Breast epithelium (tissue), 4 donors: ENCODE results near the gene TLX3. TPM values are rescaled to one million over a fixed set of nuclear protein-coding genes. Genes with fewer than 3 reads are reported as not detected.
A peak's percentile ranks its signal among the peaks of the same experiment; 100 is the strongest.

ENCODE experiments used
- DNase-seq, 2 donors: peaks; one replicate each; pipeline ENCODE4 v3.0.0-alpha.2; 2019; ENCODE audit warnings: low spot score in 2 of 2
- H3K27ac ChIP-seq, 2 donors: fragments of 200-600 bp; sonication (generic) in 1 of 2; one replicate each; pipeline ENCODE4 v1.5.1; 2016 to 2019; ENCODE audit warnings: mild to moderate bottlenecking in 1 of 2
- H3K27me3 ChIP-seq, 2 donors: fragments of 200-600 bp; sonication (generic) in 1 of 2; one replicate each; pipeline versions ENCODE4 v1.5.1 to v1.6.0; 2017 to 2019; ENCODE audit warnings: control low read depth in 1 of 2, mild to moderate bottlenecking in 1 of 2
- H3K36me3 ChIP-seq: fragments of 200-600 bp; one replicate; pipeline ENCODE4 v1.5.1; 2019
- H3K4me1 ChIP-seq, 2 donors: fragments of 200-600 bp; sonication (generic); one replicate each; pipeline ENCODE4 v1.5.1; 2016 to 2019; ENCODE audit warnings: control low read depth in 1 of 2
- H3K4me3 ChIP-seq, 3 donors: fragments of 200-600 bp; sonication (generic); 1 replicate in 2 of 3; 2 replicates in 1 of 3; pipeline ENCODE4 v1.5.1; 2016 to 2019; ENCODE audit warnings: mild to moderate bottlenecking in 3 of 3, moderate library complexity in 2 of 3
- H3K9me3 ChIP-seq, 2 donors: fragments of 200-600 bp; sonication (generic) in 1 of 2; one replicate each; pipeline ENCODE4 v1.5.1; 2016 to 2019; ENCODE audit warnings: control low read depth in 1 of 2
- POLR2A ChIP-seq: fragments of 450-650 bp; IDR thresholded peaks from one replicate; pipeline ENCODE4 v1.6.1; 2016; ENCODE audit warnings: antibody characterized with exemption, mild to moderate bottlenecking, moderate library complexity
- POLR2AphosphoS5 ChIP-seq, 3 donors: sonication (generic); formaldehyde crosslinking; IDR thresholded peaks; one replicate each; pipeline ENCODE4 v1.6.1; 2017; ENCODE audit warnings: antibody characterized with exemption in 3 of 3
- intact Hi-C: fragments of 100-400 bp; cut with DNase I; formaldehyde crosslinking; loops from one replicate; pipeline ENCODE4 v1.15.1; 2023; ENCODE audit warnings: low total_unique reads
- total RNA-seq, 3 donors: library from RNA; depleted of rRNA; stranded (reverse); fragments of >200 nt; gene quantifications; one replicate each; pipeline ENCODE4 v1.1.0, GENCODE V29; 2016
- TF ChIP-seq, protein P1 (sequence below), 3 donors: fragments of 450-650 bp; IDR thresholded peaks; one replicate each; pipeline ENCODE4 v1.5.1; 2016 to 2017; ENCODE audit warnings: antibody characterized with exemption in 3 of 3, mild to moderate bottlenecking in 3 of 3, moderate library complexity in 3 of 3

Gene TLX3
- total RNA-seq = not detected

DNA sequence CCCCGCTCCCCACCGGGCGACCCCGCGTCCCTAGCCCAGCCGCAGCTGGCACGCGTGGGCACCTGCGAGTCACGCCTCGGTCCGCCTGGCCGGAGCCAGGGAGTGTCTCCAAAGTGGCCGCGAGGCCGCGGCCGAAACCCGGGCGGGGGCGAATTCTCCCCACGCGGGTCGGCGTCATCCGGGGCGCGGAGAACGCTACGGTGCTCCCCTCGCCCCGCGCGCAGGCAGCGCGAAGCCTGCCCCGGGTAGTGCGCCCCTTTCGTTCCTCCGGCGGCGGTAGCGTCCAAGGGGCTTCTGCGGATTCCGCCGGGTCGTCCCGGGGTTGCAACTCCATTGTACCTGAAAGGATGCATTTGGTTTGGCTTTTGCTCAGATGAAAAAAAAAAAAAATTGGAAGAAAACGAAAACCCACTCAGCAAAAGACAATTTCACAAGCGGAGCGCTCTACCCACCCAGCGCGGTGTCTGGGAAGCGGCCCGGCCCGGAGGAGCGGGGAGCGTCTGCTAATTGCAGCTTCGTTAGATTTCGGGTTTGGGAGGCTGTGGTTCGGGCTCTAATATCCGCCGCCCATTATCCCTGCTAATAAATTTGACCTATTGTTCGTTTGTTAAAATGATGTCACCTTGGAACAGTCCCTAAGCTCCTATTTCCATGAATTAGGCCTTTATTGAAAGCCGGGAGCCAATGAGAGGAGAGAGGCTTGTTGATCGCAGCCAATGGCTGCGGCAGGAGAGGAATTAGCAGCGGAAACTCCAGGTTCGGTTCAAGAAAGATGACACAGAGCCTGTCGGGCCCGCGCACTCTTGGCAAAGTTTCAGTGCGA is at the start of gene TLX3:
Gene TLX3, plus strand, starts transcription at position 796 of the 823 bp plus-strand sequence. CDS start 118 bp downstream, outside the sequence.
- intact Hi-C loops = no loop called here
- H3K9me3 ChIP-seq = no peaks in the 10 kb centered on the region
- H3K4me1 ChIP-seq = peaks cover 0 to 5% of the 10 kb centered on the region in 2 donors
- no peaks in the 10 kb centered on the region for H3K36me3 ChIP-seq
- peaks cover 20 to 97% of the 10 kb centered on the region in 2 donors for H3K27me3 ChIP-seq
- DNase-seq = no peak
- no peak within 1 kb of the TSS for H3K27ac ChIP-seq
- H3K4me3 ChIP-seq = peak within 1 kb of the TSS in 1 of 3 donors; percentile 44
- TF ChIP-seq, protein P1, sequence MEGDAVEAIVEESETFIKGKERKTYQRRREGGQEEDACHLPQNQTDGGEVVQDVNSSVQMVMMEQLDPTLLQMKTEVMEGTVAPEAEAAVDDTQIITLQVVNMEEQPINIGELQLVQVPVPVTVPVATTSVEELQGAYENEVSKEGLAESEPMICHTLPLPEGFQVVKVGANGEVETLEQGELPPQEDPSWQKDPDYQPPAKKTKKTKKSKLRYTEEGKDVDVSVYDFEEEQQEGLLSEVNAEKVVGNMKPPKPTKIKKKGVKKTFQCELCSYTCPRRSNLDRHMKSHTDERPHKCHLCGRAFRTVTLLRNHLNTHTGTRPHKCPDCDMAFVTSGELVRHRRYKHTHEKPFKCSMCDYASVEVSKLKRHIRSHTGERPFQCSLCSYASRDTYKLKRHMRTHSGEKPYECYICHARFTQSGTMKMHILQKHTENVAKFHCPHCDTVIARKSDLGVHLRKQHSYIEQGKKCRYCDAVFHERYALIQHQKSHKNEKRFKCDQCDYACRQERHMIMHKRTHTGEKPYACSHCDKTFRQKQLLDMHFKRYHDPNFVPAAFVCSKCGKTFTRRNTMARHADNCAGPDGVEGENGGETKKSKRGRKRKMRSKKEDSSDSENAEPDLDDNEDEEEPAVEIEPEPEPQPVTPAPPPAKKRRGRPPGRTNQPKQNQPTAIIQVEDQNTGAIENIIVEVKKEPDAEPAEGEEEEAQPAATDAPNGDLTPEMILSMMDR (IDR thresholded peaks at IDR 0.05) = no peak
- TF ChIP-seq POLR2AphosphoS5 (IDR thresholded peaks at IDR 0.05) (no peak), POLR2A (no peak)

DNA sequence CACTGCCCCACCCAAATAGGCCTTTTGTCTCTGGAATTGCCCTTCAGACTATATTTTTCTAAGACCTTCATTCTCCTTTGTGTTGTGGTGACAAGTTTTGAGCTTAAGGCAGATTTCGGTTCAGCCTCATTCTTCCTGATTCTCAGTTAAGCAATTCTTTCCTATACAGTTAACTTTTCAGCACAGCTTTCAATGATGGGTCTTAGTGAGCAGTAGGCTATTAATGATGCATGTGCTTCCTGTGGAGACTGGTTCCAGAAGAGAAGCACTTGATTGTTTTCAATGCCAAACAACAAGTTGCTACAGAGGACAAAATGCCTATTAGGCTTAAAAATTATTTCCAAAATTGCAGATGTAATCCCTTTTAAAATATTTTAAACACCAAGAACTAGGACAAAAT is 47.7 kb upstream of the TLX3 start:
- no peak for TF ChIP-seq POLR2A
- TF ChIP-seq POLR2AphosphoS5 (IDR thresholded peaks at IDR 0.05) = no peak
- TF ChIP-seq, protein P1 (IDR thresholded peaks at IDR 0.05) = no peak

DNA sequence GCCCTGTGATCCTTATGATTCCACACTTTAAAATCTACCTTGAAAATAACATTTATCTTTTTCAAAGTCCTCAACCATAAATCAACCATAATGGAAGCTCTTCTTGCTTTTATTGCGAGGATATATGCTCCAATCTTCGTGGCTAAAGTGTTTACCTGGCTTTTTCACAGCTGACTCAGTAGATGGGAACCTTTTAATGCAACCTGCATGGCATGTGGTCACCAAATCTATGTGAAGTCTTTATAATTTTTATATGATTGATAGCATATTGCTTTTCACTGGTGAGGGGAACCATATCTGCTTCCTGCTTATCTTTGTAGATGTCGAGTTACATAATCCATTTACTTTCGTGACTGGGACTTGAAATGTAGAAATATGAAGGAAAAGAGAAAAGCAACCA is 47.1 kb upstream of the TLX3 start:
- TF ChIP-seq POLR2A (no peak), POLR2AphosphoS5 (IDR thresholded peaks at IDR 0.05) (no peak)
- TF ChIP-seq, protein P1 (IDR thresholded peaks at IDR 0.05) = no peak
- H3K36me3 ChIP-seq = no peaks in the 10 kb centered on the region
- H3K4me3 ChIP-seq = no peak overlapping the region
- H3K4me1 ChIP-seq = no peaks in the 10 kb centered on the region
- H3K27ac ChIP-seq = no peak overlapping the region
- no peak for DNase-seq
- no peaks in the 10 kb centered on the region for H3K9me3 ChIP-seq
- no peaks in the 10 kb centered on the region for H3K27me3 ChIP-seq
- intact Hi-C loops = no loop called here

More for the DNA sequence above, 47.7 kb upstream of the TLX3 start:
- intact Hi-C loops = no loop called here
- no peaks in the 10 kb centered on the region for H3K27me3 ChIP-seq
- no peaks in the 10 kb centered on the region for H3K4me1 ChIP-seq
- no peak for DNase-seq
- H3K9me3 ChIP-seq = no peaks in the 10 kb centered on the region
- no peak overlapping the region for H3K4me3 ChIP-seq
- no peaks in the 10 kb centered on the region for H3K36me3 ChIP-seq
- H3K27ac ChIP-seq = no peak overlapping the region

DNA sequence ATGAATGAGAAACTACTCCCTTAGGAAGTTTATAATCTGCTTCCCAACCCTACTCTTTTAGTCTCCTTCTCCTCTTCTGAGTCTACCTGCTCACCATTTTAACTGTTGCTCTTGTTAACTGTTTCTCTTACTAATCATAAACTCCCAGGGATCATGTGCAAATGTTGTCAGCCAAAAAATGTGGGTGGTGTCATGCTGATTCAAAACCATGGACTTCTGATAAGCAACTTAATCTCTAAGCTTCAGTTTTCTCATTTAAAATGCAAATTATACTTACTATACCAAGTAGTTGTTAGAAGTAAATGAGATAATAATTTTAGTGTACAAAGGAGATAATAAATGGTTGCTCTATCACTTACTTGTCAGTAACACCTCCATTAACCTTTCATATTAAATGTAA is 45.9 kb upstream of the TLX3 start:
- H3K4me1 ChIP-seq = no peaks in the 10 kb centered on the region
- H3K4me3 ChIP-seq = no peak overlapping the region
- no peak overlapping the region for H3K27ac ChIP-seq
- no peaks in the 10 kb centered on the region for H3K36me3 ChIP-seq
- H3K27me3 ChIP-seq = no peaks in the 10 kb centered on the region
- no peak for DNase-seq
- no peak for TF ChIP-seq POLR2A
- H3K9me3 ChIP-seq = no peaks in the 10 kb centered on the region
- intact Hi-C loops = no loop called here

DNA sequence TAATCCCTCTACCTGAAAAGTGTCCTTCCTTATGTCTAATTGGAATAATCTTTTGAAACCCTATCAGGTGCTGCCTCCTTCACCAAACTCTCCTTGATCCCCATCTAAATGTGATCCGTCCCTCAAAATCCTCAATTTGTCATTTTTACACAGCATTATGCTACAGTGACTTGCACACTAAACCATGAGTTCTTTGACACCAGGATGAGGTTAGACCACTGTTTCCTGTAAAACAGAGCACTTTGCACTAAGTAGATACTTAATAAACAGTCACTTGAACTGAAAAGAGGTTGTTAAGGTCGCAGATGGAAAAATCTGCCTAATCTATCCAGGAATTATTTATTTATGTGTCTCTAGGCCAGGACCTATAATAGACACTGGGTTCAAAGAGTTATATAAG is 44.2 kb upstream of the TLX3 start:
- H3K27me3 ChIP-seq = no peaks in the 10 kb centered on the region
- no peaks in the 10 kb centered on the region for H3K4me1 ChIP-seq
- TF ChIP-seq POLR2A (no peak), POLR2AphosphoS5 (IDR thresholded peaks at IDR 0.05) (no peak)
- TF ChIP-seq, protein P1 (IDR thresholded peaks at IDR 0.05) = no peak
- H3K9me3 ChIP-seq = no peaks in the 10 kb centered on the region
- no peaks in the 10 kb centered on the region for H3K36me3 ChIP-seq
- no peak overlapping the region for H3K4me3 ChIP-seq
- no peak overlapping the region for H3K27ac ChIP-seq
- no peak for DNase-seq
- intact Hi-C loops = no loop called here
